ENCODE data around the gene UGGT2. TPM values are rescaled to one million over a fixed set of nuclear protein-coding genes. Genes with fewer than 3 reads are reported as not detected.
"Not testable (repeated sequence)": the region's sequence is repeated elsewhere in the genome, so short reads cannot be mapped to it uniquely, and the experiment has no call there.

Gene UGGT2
- total RNA-seq, 1 donor from 2014 or later: 0.56 TPM

DNA sequence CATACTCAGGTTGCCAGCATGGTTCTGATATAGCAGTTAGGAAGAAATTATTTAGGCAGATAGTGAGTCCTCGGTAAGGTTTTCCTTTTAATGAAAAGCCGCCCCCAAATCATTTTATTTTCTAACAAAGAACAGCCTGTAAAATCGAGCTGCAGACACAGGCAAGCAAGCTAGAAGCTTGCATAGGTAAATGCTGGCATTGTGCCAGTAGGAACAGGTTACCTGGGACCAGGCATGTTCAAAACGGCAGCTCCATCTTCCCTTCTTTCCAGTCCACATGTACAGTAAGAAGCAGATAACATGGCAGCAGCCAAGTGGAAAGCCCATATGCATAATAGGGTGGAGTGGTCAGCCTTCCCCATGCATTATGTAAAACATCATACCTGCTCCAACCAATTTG is 71.1 kb downstream of the UGGT2 start:
- H3K9me3 Mint-ChIP-seq: no peaks in the 10 kb centered on the region
- intact Hi-C loops (cut with micrococcal nuclease): no loop called here
- no peaks in the 10 kb centered on the region for H3K36me3 Mint-ChIP-seq (ENCODE audit: low read depth)
- H3K27me3 Mint-ChIP-seq: no peaks in the 10 kb centered on the region
- no peaks in the 10 kb centered on the region for H3K4me1 Mint-ChIP-seq
- no peak overlapping the region for H3K27ac Mint-ChIP-seq
- no peak for DNase-seq
- H3K4me3 Mint-ChIP-seq: no peak overlapping the region

DNA sequence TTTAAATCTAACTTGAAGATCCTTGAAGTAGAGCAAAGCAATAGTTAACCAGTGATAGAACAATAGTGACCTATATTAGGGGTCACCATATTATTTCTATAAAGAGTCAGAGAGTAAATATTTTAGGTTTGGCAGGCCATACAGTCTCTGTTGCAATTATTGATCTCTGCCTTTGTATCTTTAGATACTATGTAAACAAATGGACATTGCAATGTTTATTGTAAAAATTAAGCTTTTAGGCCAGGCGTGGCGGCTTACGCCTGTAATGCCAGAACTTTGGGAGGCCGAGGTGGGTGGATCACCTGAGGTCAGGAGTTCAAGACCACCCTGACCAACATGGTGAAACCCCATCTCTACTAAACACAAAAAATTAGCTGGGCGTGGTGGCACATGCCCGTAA is 80.5 kb downstream of the UGGT2 start:
- DNase-seq; H3K27ac Mint-ChIP-seq; intact Hi-C loops (cut with micrococcal nuclease); H3K9me3 Mint-ChIP-seq; H3K4me1 Mint-ChIP-seq; H3K4me3 Mint-ChIP-seq; H3K27me3 Mint-ChIP-seq; H3K36me3 Mint-ChIP-seq (ENCODE audit: low read depth): not testable (repeated sequence)

DNA sequence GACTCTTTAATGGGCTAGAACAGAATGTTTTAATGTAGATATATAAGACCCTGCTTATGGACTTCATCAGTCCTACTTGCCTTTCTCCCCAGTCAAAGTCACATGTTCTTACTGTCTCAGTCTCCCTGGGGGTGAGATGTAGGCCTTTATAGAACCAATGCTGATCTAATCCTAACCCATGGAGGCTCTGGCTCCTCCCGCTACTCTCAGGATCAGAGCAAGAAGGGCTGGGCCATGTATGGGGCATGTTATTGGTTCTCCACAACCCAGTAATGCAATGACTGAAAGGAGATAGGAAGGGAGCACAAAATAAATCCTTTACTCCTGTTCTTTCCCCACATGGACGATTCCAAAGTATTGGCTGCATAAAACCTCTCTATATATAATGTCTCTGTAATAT is 82.3 kb downstream of the UGGT2 start:
- no peak for DNase-seq
- no peak overlapping the region for H3K4me3 Mint-ChIP-seq
- peaks cover 1% of the 10 kb centered on the region for H3K9me3 Mint-ChIP-seq
- H3K27me3 Mint-ChIP-seq: no peaks in the 10 kb centered on the region
- H3K4me1 Mint-ChIP-seq: no peaks in the 10 kb centered on the region
- intact Hi-C loops (cut with micrococcal nuclease): no loop called here
- no peaks in the 10 kb centered on the region for H3K36me3 Mint-ChIP-seq (ENCODE audit: low read depth)
- H3K27ac Mint-ChIP-seq: no peak overlapping the region

DNA sequence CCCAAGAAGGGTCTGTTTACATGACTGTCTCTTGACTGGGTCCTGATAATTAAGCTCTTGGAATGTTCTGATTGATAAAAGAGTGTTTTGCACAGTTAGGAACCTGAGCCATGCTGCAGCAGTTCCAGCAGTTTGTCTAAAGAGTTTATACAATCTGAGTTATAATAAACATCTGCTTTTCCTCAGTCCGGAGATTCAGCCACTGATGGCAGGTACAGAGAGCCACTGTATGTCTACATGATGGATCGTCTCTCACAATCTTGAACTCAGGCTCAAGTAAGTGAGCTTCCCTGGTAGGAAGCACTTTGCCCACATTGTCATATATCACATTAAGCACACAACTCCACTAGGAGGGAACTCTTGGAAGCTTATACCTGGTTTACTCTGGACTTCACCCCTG is 84.3 kb downstream of the UGGT2 start:
- no peak for DNase-seq
- H3K4me1 Mint-ChIP-seq: no peaks in the 10 kb centered on the region
- no peaks in the 10 kb centered on the region for H3K27me3 Mint-ChIP-seq
- intact Hi-C loops (cut with micrococcal nuclease): no loop called here
- peaks cover 3% of the 10 kb centered on the region for H3K9me3 Mint-ChIP-seq
- no peak overlapping the region for H3K4me3 Mint-ChIP-seq
- no peaks in the 10 kb centered on the region for H3K36me3 Mint-ChIP-seq (ENCODE audit: low read depth)
- no peak overlapping the region for H3K27ac Mint-ChIP-seq

DNA sequence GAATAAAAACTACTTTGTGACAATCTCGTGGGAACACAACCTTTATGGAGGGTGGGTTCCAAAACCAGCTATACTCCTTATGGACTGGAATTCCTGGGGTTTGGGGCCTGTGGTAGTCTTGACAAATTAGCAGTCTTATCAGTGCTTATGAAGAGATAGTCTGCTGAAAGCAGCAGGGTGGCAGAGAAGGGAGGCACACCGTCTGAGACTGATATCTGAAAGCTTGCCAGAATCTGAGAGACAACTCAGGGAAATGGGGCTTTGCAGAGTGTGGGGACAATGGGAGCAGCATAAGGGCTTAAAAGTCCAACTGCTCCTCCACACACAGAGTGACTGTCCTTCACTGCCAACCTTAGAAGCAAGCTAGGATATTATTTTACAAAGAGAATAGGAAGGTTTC is 95.9 kb downstream of the UGGT2 start:
- no peaks in the 10 kb centered on the region for H3K4me1 Mint-ChIP-seq

DNA sequence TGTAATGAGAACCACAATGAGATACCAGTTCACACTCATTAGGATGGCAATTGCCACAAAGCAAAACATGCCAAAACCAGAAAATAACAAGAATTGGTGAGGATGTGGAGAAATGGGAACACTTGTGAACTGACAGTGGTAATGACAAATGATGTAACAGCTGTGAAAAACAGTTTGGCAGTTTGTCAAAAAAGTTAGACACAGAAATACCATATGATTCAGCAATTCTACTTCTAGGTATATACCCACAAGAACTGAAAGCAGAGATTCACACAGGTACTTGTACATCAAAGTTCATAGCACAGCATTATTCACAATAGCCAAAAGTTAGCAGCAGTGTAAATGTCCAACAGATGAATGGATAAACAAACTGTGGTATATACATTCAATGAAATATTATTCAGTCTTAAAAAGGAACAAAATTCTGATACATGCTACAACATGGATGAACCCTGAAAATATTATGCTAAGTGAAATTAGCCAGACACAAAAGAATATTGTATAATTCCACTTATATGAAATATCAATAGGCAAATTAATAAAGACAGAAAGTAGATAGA is 96.5 kb downstream of the UGGT2 start:
- Mint-ChIP-seq H3K27ac (no peak overlapping the region), H3K9me3 (peaks cover 14% of the 10 kb centered on the region), H3K4me1 (no peaks in the 10 kb centered on the region), H3K36me3 (ENCODE audit: low read depth) (no peaks in the 10 kb centered on the region), H3K4me3 (no peak overlapping the region), H3K27me3 (no peaks in the 10 kb centered on the region)
- no peak for DNase-seq
- intact Hi-C loops (cut with micrococcal nuclease): no loop called here

More for the DNA sequence above, 95.9 kb downstream of the UGGT2 start:
- Mint-ChIP-seq H3K36me3 (ENCODE audit: low read depth) (no peaks in the 10 kb centered on the region), H3K27ac (no peak overlapping the region), H3K9me3 (peaks cover 14% of the 10 kb centered on the region), H3K4me3 (no peak overlapping the region), H3K27me3 (no peaks in the 10 kb centered on the region)
- intact Hi-C loops (cut with micrococcal nuclease): no loop called here
- no peak for DNase-seq

DNA sequence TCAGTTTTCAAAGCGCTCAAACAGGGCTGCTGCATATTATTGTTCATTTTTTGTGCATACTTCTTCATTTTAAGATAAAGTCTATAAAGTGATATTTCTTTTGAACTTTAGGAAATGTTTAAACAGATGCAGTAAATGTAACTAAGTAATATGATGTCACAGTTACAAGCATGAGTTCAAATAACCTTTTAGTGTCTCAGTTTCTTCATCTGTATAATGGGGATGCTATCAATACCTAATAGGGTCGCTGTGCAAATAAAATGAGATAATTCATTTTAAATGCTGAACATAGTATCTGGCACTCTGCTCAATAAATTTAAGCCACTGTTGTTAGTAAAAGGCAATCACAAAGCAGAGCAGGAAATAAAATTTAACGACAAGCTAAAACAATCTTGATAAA is 97.5 kb downstream of the UGGT2 start:
- no peak overlapping the region for H3K4me3 Mint-ChIP-seq

DNA sequence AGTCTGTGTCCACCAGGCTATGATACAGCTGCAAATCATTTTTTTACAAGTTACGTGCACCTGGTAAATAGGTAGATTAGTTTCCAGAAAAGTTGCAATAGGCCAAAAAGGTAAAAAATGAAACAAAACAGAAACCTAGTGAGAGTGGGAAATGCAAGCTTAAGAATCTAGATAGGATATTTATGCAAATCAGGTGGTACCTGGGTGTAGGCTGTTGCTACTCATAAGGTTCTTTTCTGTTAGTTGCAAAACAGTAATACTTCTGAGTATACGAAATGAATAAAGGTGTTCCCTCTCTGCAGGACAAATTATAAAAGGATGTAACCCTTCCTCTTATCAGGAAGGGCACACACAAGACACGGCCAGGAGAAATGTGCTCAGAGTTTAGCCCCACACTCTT is 97.9 kb downstream of the UGGT2 start:
- Mint-ChIP-seq H3K4me3 (no peak overlapping the region), H3K27ac (no peak overlapping the region), H3K27me3 (no peaks in the 10 kb centered on the region), H3K9me3 (peaks cover 11% of the 10 kb centered on the region), H3K36me3 (ENCODE audit: low read depth) (no peaks in the 10 kb centered on the region), H3K4me1 (no peaks in the 10 kb centered on the region)
- DNase-seq: no peak
- intact Hi-C loops (cut with micrococcal nuclease): no loop called here

More for the DNA sequence above, 97.5 kb downstream of the UGGT2 start:
- Mint-ChIP-seq H3K27me3 (no peaks in the 10 kb centered on the region), H3K4me1 (no peaks in the 10 kb centered on the region), H3K27ac (no peak overlapping the region), H3K36me3 (ENCODE audit: low read depth) (no peaks in the 10 kb centered on the region), H3K9me3 (peaks cover 14% of the 10 kb centered on the region)
- DNase-seq: no peak
- intact Hi-C loops (cut with micrococcal nuclease): no loop called here

DNA sequence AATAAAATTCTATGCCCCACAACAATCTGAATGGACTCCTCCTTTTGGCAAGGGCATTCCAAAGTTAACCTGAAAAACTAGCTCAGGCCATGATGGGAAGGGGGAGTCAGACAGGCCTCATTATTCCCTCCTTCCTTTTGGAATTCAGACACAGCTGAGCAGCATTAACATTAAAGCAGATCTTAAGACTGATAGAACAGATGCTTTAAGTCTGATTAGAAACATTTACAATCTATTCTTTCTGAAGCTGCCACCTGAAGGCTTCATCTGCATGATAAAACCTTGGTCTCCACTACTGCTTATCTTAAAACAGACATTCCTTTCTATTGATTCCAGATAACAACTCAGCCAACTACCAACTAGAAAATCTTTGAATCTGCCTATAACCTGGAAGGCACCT is 98.9 kb downstream of the UGGT2 start:
- Mint-ChIP-seq H3K4me1 (no peaks in the 10 kb centered on the region), H3K36me3 (ENCODE audit: low read depth) (no peaks in the 10 kb centered on the region), H3K27me3 (no peaks in the 10 kb centered on the region), H3K4me3 (no peak overlapping the region), H3K9me3 (peaks cover 2% of the 10 kb centered on the region), H3K27ac (no peak overlapping the region)
- DNase-seq: no peak
- intact Hi-C loops (cut with micrococcal nuclease): no loop called here

DNA sequence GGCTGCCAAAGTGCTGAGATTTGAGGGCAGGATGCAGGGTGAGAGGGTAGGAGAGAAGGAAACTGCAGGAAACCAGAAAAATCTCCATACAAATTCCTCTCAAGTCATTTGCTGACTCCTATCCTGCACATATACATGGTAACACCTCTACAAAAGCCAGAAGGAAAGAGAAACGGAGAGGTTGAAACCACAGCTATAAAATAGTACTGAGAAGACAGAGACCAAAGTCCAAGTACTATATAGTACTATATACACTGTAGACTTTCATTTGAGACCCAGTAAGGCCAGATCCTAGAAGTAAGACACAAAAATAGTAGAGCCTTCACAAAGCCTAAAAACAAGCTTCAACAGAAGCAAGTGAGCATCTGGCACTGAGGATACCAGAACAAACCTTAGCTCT is 103.1 kb downstream of the UGGT2 start:
- Mint-ChIP-seq H3K27me3 (no peaks in the 10 kb centered on the region), H3K4me1 (no peaks in the 10 kb centered on the region), H3K36me3 (ENCODE audit: low read depth) (no peaks in the 10 kb centered on the region), H3K9me3 (no peaks in the 10 kb centered on the region), H3K27ac (no peak overlapping the region), H3K4me3 (no peak overlapping the region)
- intact Hi-C loops (cut with micrococcal nuclease): no loop called here
- no peak for DNase-seq

DNA sequence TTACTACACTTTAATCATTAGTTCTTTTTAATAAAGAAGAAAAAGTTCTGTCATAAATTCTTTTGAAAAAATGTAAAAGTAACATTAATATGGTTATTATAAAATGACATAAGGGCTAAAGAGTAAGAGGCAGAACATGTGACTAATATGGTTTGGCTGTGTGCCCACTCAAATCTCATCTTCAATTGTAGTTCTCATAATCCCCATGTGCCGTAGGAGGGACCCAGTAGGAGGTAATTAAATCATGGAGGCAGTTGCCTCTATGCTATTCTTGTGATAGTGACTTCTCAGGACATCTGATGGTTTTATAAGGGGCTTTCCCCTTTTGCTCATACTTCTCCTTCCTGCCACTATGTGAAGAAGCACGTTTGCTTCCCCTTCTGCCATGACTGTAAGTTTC is 104.5 kb downstream of the UGGT2 start:
- no peak overlapping the region for H3K27ac Mint-ChIP-seq
- no peaks in the 10 kb centered on the region for H3K4me1 Mint-ChIP-seq
- no peaks in the 10 kb centered on the region for H3K27me3 Mint-ChIP-seq
- no peaks in the 10 kb centered on the region for H3K36me3 Mint-ChIP-seq (ENCODE audit: low read depth)
- no peaks in the 10 kb centered on the region for H3K9me3 Mint-ChIP-seq
- no peak for DNase-seq
- intact Hi-C loops (cut with micrococcal nuclease): no loop called here
- no peak overlapping the region for H3K4me3 Mint-ChIP-seq

DNA sequence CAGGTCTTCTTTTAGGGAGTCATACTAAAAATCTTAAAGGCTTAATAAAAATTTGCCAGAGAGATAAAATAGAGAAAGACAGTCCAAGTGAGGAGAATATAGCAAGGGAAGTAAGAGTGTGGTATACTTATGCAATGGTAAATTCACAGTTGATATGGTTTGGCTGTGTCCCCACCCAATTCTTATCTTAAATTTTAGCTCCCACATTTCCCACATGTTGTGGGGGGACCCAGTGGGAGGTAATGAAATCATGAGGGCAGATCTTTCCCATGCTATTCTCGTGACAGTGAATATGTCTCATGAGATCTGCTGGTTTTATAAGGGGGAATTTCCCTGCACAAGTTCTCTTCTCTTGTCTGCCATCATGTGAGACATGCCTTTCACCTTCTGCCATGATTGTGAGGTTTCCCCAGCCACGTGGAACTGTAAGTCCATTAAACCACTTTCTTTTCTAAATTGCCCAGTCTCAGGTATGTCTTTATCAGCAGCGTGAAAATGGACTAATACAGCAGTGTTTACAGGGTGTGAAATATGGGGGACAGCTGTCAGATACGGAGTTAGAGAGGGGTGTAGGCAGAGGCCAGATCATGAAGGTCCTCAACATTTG is 115.4 kb downstream of the UGGT2 start:
- Mint-ChIP-seq H3K27me3 (no peaks in the 10 kb centered on the region), H3K4me1 (no peaks in the 10 kb centered on the region), H3K36me3 (ENCODE audit: low read depth) (no peaks in the 10 kb centered on the region), H3K27ac (no peak overlapping the region), H3K4me3 (no peak overlapping the region), H3K9me3 (no peaks in the 10 kb centered on the region)
- no peak for DNase-seq
- intact Hi-C loops (cut with micrococcal nuclease): no loop called here

DNA sequence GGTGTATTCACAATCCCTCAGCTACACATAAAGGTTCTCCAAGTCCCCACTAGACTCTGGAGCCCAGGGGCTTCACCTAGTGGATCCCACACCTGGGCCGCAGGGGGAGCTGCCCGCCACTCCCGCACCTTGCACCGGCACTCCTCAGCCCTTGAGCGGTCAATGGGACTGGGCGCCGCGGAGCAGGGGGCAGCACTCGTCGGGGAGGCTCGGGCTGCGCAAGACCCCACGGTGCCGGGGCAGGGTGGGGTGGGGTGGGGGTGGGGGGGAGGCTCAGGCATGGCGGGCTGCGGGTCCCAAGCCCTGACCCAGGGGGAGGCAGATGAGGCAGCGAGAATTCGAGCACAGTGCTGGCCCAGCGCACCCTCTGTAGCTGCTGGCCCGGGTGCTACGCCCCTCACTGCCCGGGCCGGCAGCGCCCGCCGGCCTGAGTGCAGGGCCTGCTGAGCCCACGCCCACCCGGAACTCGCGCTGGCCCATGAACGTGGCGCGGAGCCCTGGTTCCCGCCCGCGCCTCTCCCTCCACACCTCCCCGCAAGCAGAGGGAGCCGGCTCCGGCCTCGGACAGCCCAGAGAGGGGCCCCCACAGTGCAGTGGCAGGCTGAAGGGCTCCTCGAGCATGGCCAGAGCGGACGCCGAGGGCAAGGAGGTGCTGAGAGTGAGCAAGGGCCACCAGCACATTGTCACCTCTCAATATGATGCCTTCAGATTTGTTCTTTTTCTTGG is 121.7 kb downstream of the UGGT2 start:
- peak; percentile 34 for DNase-seq
- Mint-ChIP-seq H3K9me3 (peaks cover 7% of the 10 kb centered on the region), H3K27ac (no peak overlapping the region), H3K36me3 (ENCODE audit: low read depth) (no peaks in the 10 kb centered on the region), H3K4me1 (no peaks in the 10 kb centered on the region), H3K27me3 (no peaks in the 10 kb centered on the region), H3K4me3 (no peak overlapping the region)
- intact Hi-C loops (cut with micrococcal nuclease): no loop called here

DNA sequence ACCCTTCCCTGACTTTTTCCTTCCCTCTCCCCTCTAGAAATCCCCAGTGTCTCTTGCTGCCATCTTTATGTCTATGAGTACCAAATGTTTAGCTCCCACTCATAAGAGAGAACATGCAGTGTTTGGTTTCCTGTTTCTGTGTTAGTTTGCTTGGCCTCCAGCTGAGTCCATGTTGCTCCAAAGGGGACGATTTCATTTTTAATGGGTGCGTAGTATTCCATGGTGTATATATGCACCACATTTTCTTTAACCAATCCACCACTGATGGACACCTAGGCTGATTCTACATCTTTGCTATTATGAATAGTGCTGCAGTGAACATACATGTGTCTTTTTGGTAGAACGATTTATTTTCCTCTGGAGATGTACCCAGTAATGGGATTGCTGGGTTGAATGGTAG is 123.8 kb downstream of the UGGT2 start:
- Mint-ChIP-seq H3K36me3 (ENCODE audit: low read depth) (no peaks in the 10 kb centered on the region), H3K4me3 (no peak overlapping the region), H3K27ac (no peak overlapping the region), H3K4me1 (no peaks in the 10 kb centered on the region), H3K27me3 (no peaks in the 10 kb centered on the region), H3K9me3 (peaks cover 7% of the 10 kb centered on the region)
- intact Hi-C loops (cut with micrococcal nuclease): no loop called here
- no peak for DNase-seq
